ENCODE results near the gene COLEC12.

The COLEC12 gene

GRCh38 chr18:438571-438970, 61.9 kb downstream of the COLEC12 start:
- DNase-seq (ENCODE audit: low spot score): no peak

GRCh38 chr18:435940-436339, 64.6 kb downstream of the COLEC12 start:
- DNase-seq (ENCODE audit: low spot score): no peak

GRCh38 chr18:434410-434809, 66.1 kb downstream of the COLEC12 start:
- DNase-seq (ENCODE audit: low spot score): no peak

- DNase-seq (ENCODE audit: low spot score): no peak
Observed at GRCh38 chr18:433960-434359, 66.5 kb downstream of the COLEC12 start.

GRCh38 chr18:433298-433697, 67.2 kb downstream of the COLEC12 start:
- no peak for DNase-seq (ENCODE audit: low spot score)

GRCh38 chr18:432791-433190, 67.7 kb downstream of the COLEC12 start:
- no peak for DNase-seq (ENCODE audit: low spot score)

GRCh38 chr18:429030-429429, 71.5 kb downstream of the COLEC12 start:
- DNase-seq (ENCODE audit: low spot score): no peak

- no peak for DNase-seq (ENCODE audit: low spot score)
Observed at GRCh38 chr18:427005-427404, 73.5 kb downstream of the COLEC12 start.

GRCh38 chr18:425106-425745, 75.3 kb downstream of the COLEC12 start:
- no peak for DNase-seq (ENCODE audit: low spot score)

GRCh38 chr18:424668-425067, 75.8 kb downstream of the COLEC12 start:
- DNase-seq (ENCODE audit: low spot score): no peak

- DNase-seq (ENCODE audit: low spot score): no peak
Observed at GRCh38 chr18:424071-424661, 76.3 kb downstream of the COLEC12 start.

- DNase-seq (ENCODE audit: low spot score): no peak
Observed at GRCh38 chr18:422966-423365, 77.5 kb downstream of the COLEC12 start.

GRCh38 chr18:421247-422155, 79.0 kb downstream of the COLEC12 start:
- DNase-seq (ENCODE audit: low spot score): no peak

- no peak for DNase-seq (ENCODE audit: low spot score)
Observed at GRCh38 chr18:420661-421246, 79.7 kb downstream of the COLEC12 start.

- DNase-seq (ENCODE audit: low spot score): no peak
Observed at GRCh38 chr18:419541-420175, 80.8 kb downstream of the COLEC12 start.

GRCh38 chr18:417495-417894, 83.0 kb downstream of the COLEC12 start:
- DNase-seq (ENCODE audit: low spot score): no peak

- DNase-seq (ENCODE audit: low spot score): no peak
Observed at GRCh38 chr18:416930-417329, 83.6 kb downstream of the COLEC12 start.

GRCh38 chr18:415617-416612, 84.6 kb downstream of the COLEC12 start:
- DNase-seq (ENCODE audit: low spot score): no peak

- DNase-seq (ENCODE audit: low spot score): no peak
Observed at GRCh38 chr18:415047-415446, 85.5 kb downstream of the COLEC12 start.

- DNase-seq (ENCODE audit: low spot score): no peak
Observed at GRCh38 chr18:413233-413632, 87.3 kb downstream of the COLEC12 start.

GRCh38 chr18:410047-410455, 90.5 kb downstream of the COLEC12 start:
- no peak for DNase-seq (ENCODE audit: low spot score)
